ENCODE data around the gene LSM6. TPM values are rescaled to one million over a fixed set of nuclear protein-coding genes. Genes with fewer than 3 reads are reported as not detected.

LSM6 gene
- polyA plus RNA-seq, 1 of the 3 experiments (the other 2 are of a cell fraction), result 32.5 TPM

DNA sequence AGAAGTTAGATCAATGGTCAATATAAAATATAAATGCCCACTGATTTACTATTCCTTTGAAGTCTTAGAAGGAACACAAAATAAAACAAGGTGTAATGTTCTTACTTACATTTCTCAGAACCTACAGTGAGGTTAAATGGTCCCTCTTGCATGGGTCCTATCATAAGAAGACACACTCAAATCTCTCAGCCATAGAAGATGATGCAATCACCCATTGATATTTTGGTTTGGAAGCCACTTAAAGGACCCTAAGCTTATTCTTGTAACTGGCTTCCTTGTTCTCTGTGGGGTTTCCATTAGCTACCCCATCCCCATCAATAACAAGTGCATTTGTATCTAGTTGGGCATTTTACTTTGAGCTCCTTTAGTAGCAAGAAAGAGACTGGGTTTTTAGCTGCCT, 53.9 kb downstream of the LSM6 start:
- POLR2A ChIA-PET, result no interaction called here
- CTCF ChIA-PET, result interaction anchor here (0.5 kb wide), 1 partner anchor 882 kb away, joined by 3 read pairs; no protein-coding TSS in a partner anchor

More for the DNA sequence above, 53.9 kb downstream of the LSM6 start:
- TF ChIP-seq ZBTB33 (IDR thresholded peaks at IDR 0.05; ENCODE audit: borderline replicate concordance, low read depth) (no peak), POLR2AphosphoS5 (IDR thresholded peaks at IDR 0.05; ENCODE audit: low read depth, low read length) (no peak), SIN3A (IDR thresholded peaks at IDR 0.05; ENCODE audit: borderline replicate concordance, low read depth, low read length) (no peak), TCF12 (IDR thresholded peaks at IDR 0.05) (no peak), FOSL2 (IDR thresholded peaks at IDR 0.05; ENCODE audit: borderline replicate concordance, low read depth) (no peak), FOXM1 (IDR thresholded peaks at IDR 0.05; ENCODE audit: low read depth) (no peak), TEAD4 (IDR thresholded peaks at IDR 0.05; ENCODE audit: borderline replicate concordance, insufficient read depth) (no peak), MAX (IDR thresholded peaks at IDR 0.05; ENCODE audit: low read depth) (no peak), NFIC (IDR thresholded peaks at IDR 0.05; ENCODE audit: borderline replicate concordance) (no peak), GABPA (IDR thresholded peaks at IDR 0.05; ENCODE audit: low read depth) (no peak), RFX5 (IDR thresholded peaks at IDR 0.05; ENCODE audit: low read length) (no peak), RCOR1 (IDR thresholded peaks at IDR 0.05; ENCODE audit: low read length) (no peak)
- TF ChIP-seq, protein P1, sequence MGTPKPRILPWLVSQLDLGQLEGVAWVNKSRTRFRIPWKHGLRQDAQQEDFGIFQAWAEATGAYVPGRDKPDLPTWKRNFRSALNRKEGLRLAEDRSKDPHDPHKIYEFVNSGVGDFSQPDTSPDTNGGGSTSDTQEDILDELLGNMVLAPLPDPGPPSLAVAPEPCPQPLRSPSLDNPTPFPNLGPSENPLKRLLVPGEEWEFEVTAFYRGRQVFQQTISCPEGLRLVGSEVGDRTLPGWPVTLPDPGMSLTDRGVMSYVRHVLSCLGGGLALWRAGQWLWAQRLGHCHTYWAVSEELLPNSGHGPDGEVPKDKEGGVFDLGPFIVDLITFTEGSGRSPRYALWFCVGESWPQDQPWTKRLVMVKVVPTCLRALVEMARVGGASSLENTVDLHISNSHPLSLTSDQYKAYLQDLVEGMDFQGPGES (IDR thresholded peaks at IDR 0.05; ENCODE audit: low read depth, low read length), result no peak
- TF ChIP-seq, protein P2, sequence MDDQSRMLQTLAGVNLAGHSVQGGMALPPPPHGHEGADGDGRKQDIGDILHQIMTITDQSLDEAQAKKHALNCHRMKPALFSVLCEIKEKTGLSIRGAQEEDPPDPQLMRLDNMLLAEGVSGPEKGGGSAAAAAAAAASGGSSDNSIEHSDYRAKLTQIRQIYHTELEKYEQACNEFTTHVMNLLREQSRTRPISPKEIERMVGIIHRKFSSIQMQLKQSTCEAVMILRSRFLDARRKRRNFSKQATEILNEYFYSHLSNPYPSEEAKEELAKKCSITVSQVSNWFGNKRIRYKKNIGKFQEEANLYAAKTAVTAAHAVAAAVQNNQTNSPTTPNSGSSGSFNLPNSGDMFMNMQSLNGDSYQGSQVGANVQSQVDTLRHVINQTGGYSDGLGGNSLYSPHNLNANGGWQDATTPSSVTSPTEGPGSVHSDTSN (IDR thresholded peaks at IDR 0.05), result no peak
- TF ChIP-seq, protein P3, sequence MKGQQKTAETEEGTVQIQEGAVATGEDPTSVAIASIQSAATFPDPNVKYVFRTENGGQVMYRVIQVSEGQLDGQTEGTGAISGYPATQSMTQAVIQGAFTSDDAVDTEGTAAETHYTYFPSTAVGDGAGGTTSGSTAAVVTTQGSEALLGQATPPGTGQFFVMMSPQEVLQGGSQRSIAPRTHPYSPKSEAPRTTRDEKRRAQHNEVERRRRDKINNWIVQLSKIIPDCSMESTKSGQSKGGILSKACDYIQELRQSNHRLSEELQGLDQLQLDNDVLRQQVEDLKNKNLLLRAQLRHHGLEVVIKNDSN (IDR thresholded peaks at IDR 0.05; ENCODE audit: borderline replicate concordance, low read depth), result no peak
- Histone ChIP-seq H3F3A (replicated peaks; ENCODE audit: insufficient read depth) (no peaks in the 10 kb centered on the region), H3K9me2 (no peaks in the 10 kb centered on the region), H3K4me2 (no peak overlapping the region), H4K20me1 (ENCODE audit: insufficient read depth) (no peaks in the 10 kb centered on the region), H3K79me2 (ENCODE audit: insufficient read depth) (no peaks in the 10 kb centered on the region), H3K9ac (no peak overlapping the region), H2AFZ (ENCODE audit: low read depth) (no peak overlapping the region), H3K4me1 (ENCODE audit: control insufficient read depth in 1 of 2, insufficient read depth in 2 of 2, low read depth in 1 of 2, low read length in 1 of 2) (peaks cover 0 to 3% of the 10 kb centered on the region in 2 experiments; a peak in 1 of 4 replicates), H3K9me3 (no peaks in the 10 kb centered on the region), H3K27ac (ENCODE audit: low read depth in 2 of 2, low read length in 1 of 2) (no peak overlapping the region), H3K4me3 (ENCODE audit: low read depth in 2 of 2, low read length in 1 of 2) (no peak overlapping the region), H3K27me3 (ENCODE audit: insufficient read depth) (no peaks in the 10 kb centered on the region), H3K36me3 (replicated peaks in 1 of 2; ENCODE audit: control insufficient read depth in 1 of 2, insufficient read depth in 2 of 2, low read length in 1 of 2) (no peaks in the 10 kb centered on the region)
- no peak for DNase-seq

All from SK-N-SH (cell line).